Adrenal gland (tissue), 5 donors: ENCODE results near the gene KRT1.

ENCODE experiments used
- CTCF ChIP-seq, 6 experiments: fragments of 450-650 bp in 4 of 6; fragments of 200-600 bp in 2 of 6; sonication (generic) in 1 of 6; IDR thresholded peaks; 1 replicate in 5 of 6; 2 replicates in 1 of 6; pipeline versions ENCODE4 v1.5.1 to v1.8.0; 2016 to 2021; ENCODE audit warnings: antibody characterized with exemption in 6 of 6, mild to moderate bottlenecking in 2 of 6, moderate library complexity in 1 of 6
- POLR2A ChIP-seq, 2 donors: fragments of 450-650 bp; IDR thresholded peaks; one replicate each; pipeline ENCODE4 v1.6.1; 2017; ENCODE audit warnings: antibody characterized with exemption in 2 of 2, mild to moderate bottlenecking in 2 of 2, moderate library complexity in 1 of 2
- donor health status: DM: no; HTN: no; CAD: no.

GRCh38 chr12:52694151-52694550 is 13.9 kb upstream of the KRT1 start:
- TF ChIP-seq CTCF (IDR thresholded peaks at IDR 0.05) (no peak), POLR2A (IDR thresholded peaks at IDR 0.05) (no peak)
